ENCODE data around the gene CDK11B.
"Not testable (repeated sequence)": the region's sequence is repeated elsewhere in the genome, so short reads cannot be mapped to it uniquely, and the experiment has no call there.

Gene CDK11B

DNA sequence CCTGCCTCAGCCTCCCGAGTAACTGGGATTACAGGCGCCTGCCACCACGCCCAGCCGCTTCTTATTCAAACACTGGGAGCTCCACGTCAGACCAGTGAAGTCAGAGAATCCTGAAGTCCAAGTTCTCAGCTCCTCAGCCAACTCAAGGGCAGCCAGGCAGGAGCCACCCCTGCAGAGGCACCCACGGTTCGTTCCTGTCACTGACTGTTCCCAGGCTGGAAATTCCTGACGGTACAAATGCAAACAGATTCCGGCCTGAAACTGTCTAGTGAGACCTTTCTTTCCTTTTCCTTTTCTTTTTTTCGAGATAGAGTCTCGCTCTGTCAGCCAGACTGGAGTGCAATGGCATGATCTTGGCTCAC, 22.1 kb upstream of the CDK11B start:
- no peak for DNase-seq

DNA sequence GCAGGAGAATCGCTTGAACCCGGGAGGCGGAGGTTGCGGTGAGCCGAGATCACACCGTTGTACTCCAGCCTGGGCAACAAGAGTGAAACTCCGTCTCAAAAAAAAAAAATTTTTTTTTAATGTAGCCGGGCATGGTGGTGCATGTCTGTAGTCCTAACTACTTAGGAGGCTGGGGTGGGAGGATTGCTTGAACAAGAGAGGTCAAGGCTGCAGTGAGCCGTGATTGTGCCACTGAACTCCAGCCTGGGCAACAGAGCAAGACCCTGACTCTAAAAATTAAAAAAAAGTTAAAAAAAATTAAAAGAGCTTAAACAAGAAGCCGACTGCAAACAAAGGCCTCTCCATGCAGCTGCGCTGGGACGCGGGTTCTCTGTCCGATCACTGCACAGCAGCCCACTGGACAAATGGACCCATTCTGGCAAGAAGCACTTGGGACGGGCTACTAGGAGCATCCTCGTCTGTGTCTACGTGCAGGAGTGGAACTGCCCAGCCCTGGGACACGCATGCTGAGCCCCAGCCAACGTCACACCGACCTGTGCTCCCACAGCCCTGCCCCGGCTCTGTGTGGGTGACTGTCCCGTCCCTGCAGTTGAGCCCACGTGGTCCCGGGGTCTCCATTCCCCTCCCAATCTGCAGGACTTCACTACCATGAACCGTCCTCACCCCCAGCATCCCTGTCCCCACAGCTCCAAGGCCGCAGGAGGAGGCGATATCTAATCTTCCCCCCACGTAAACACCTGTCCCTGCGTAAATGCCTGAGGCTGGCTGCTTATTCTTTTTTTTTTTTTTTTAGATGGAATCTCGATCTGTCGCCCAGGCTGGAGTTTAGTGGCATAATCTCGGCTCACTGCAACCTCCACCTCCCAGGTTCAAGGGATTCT, 21.5 kb upstream of the CDK11B start:
- DNase-seq: no peak

DNA sequence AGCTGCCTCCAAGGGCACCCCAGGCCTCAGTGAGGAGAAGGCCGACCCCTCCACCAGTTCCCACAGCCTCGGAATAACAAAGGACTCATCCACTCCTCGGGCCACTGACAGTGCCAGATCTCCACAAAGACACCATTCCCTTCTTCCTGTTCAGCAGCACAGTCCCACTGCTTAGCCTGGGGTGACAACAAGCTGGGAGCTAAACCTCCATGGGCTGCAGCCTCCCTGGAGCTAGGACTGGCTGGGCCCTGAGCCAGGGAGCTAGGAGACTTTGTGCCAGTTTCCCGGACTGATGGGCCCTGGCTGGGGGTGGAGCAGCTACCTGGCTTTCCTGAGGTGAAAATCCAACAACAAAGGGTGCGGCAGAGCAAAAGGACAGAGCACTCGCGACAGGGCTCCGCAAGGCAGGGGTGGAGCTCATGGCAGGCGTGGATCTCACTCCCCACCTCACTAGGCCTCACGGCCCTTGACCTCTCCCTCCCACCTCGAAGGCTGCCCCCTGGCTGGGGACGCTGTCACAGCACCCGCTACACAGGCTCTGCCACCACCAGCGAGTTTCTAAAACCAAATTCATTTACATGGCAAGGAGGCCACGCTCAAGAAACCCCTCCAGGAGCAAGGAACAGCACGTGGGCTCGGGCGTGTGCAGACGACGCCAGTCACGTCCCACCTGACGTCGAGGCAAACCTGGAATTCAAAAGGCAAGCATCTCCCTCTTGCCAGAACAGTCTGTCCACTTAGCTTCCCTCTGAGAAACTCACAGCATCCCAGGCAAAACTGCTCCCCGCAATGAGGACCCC, 20.0 kb upstream of the CDK11B start:
- DNase-seq: no peak

DNA sequence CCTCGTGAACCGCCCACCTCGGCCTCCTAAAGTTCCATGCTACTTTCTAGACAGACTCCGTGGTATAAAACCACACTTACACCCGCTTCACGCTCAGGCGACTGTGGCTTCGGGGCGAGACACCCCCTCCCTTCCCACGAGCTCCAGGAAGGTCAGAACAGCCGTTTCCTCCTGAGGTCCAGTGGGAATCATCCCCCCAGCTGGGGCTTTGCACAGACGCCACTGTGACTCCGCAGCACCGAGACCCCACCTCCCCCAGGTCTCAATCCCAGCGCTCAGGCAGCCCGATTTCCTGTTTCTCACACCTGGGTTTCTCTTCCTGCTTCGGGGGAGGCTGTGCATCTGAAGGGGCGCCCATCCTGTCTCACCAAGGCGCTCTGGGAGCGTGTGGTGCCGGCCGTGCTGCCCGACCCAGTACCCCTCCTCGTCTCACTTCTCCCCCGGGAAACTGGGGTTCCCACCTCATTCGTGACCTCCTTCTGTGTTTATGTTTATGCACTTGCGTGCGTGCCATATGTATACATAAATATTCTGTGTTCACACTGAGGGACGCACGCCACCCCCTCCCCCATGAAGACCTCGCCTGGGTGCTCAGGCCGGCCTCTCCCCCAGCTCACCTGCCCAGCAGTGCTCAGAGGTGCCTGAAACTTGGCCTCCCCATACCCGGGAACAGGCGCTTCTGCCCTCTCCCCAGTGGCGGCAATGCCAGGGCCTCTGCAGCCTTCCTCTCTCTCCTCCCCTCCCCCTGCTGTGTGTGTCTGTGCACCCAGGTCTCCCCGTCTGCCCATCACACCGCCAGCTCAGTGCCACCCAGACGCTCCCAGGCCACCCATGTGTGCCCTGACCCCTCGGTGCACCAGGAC, 19.1 kb upstream of the CDK11B start:
- DNase-seq: no peak

DNA sequence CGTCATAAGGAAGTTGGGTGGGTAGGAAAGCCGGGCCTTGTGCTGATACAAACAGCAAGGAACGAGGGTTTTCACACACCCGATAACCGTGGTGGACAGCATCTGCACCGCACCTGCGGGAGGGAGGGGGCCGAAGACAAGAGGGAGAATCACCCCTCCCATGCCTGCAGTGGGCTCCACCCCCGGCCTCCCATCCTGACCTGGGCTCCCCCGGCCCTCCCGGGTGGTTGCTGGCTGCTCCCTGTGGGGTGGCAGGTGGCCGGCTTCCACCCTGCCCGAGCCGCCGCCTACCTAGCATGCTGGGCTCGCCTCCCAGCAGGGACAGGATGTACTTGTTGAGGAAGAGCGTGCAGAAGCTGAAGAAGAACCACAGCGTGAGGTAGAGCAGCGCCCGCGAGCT, 17.3 kb upstream of the CDK11B start:
- DNase-seq: not testable (repeated sequence)

DNA sequence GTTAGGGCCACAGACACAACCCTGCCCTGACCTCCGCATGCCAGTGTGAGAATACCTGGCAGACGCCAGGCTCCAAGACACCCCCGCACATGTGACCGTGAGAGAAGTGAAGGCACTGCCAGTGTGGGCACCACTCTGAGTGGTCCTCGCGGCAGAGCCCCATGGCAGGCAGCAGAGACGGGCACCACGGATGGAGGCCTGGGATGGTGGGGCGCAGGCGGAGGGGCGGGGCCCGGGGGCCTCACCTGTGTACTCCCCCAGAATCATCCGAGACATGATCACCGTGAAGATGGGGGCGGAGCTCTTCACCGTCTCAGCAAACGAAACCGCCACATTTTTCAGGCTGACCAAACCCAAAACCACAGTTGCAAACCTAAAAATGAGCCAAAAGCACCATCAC, 16.4 kb upstream of the CDK11B start:
- DNase-seq: not testable (repeated sequence)

DNA sequence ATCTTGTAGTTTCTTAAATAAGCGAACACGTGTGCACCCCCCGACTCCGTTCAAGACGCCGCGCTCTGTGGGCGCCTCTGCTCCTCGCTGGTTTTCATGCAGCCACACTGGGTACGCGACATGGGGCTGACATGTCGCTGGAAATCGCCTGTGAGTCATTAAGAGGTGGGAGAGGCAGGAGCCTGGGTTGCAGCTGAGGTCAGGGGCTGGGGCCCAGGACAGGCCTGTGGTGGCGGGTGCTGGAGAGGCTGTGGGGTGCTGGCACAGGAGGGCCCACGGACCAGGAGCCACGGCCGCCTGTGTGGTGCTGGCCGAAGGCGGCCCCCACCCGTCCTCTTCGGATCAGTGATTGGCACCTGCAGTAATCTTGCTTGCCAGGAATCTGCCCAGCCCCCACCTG, 16.0 kb upstream of the CDK11B start:
- not testable (repeated sequence) for DNase-seq

DNA sequence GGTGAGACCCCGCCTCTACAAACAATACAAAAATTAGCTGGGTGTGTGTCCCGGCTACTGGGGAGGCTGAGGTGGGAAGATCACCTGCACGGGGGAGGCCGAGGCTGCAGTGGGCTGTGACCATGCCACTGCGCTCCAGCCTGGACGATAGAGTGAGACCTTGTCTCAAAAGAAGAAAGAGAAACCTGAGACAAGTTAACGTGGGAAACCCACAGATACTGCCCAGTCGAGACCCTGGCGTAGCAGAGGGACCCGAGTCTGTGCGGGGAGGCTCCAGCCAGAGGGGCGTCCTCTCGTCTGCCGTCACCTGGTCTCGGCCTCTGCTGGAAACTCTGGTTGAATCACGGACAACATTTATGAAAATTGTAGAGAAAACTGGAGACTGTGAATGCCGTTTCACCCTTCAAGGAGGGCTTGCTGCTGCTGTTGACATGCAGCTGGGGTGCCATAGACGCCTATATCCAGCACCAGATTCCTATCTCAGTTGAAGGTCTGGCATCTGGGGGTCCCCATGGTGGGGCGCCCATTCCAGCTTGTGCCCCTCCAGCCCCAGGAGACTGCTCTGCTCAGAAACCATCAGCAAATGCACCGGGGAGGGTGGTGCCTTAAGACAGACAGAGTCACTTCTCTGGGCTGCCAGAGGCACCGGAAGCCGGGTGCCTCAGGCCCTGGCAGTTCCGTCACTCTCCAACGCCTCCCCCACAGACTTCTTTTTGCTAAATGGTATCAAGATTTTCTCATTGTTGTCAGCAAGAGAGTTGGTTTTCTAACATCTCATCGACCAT, 13.6 kb upstream of the CDK11B start:
- no peak for DNase-seq

DNA sequence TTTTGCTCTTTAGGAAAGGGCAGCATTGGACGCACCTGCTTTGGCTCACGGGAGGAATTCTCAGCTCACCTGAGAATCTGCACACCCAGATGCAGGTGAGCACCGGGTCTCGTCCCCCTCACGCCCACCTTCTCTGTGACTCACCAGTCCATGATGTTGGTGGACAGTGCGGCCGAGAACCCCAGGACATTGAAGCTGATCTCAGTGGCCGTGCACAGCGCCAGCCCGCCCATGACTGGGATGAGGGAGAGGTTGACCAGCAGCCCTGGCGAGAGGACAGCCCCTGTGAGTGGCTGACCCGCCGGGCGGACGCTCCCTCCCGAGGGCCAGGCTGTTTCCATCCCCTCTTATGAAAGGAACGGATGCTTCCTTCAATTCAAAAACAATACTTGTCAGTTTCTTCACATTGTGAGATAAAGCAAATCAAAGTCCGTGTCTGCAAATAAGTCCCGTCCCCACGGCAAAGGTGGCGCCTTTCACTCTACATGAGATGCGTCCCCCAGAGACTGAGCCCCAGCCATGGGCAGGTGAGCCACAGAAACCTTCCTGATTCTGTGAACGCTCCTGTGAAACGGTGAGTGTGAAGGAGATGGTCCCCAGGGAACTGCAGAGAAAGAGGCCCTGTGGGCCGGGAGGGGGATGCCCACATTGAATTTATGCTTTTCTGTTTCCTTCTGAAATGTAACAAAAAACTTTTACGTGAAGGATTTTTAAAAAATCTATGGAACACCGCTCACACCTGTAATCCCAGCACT, 12.7 kb upstream of the CDK11B start:
- DNase-seq: no peak

DNA sequence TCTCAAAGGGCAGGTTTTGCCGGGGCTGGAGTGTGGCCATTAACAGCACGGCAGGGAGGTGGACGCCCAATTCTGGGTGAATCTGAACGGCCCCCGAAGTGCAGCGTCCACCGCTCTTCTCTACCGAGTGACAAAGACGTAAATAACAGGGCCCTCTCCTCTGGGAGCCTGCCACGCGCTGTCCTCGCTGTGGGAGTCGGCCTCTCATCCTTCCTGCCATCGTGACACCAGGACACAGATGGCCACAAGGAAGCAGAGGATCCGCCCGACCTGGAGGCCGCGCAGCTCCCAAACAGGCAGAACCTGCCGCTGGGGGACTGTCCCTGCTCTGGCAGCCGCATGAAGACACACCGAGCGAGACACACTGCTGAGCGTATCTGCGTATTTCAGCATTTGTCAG, 12.1 kb upstream of the CDK11B start:
- DNase-seq: no peak

DNA sequence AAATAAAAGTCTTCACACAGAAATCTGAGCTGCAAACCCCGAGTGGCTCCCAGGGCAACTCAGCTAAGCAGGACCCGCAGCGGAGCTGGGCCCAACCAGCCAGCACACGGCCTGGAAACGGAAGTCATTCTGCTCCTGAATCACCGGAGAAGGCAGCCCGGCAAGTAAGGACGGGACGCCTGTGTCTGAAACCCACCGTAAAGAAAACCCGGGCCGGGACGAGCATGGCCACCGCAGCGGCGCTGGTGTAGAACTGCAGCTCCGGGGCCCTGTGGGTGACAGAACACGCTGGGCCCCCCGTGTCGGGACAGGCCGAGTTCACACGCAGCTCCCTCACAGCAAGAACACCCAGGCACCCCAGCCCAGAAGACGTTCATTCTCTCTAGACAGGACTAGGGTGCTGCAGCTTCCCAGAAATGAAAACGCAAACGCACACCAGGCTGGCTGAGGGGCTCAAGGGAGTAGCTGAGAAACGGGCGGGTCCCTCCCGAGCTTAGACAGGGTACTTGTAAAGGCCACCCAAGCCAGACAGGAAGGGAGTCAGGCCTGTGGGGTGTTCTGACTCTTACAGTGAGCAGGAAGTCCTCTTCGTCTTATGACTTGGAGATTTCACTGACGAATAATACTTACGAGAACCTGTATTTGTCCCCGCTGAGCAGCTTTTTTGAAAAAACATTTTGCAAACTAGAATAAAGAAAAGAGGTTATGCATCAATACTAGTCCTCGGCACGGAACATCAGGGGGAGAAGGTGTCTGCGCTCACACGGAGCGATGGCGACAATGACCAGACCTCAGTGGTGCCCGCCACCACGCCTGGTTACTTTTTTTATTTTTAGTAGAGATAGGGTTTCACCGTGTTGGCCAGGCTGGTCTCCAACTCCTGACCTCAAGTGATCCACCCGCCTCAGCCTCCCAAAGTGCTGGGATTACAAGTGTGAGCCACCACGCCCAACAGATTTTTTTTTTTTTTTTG, 10.9 kb upstream of the CDK11B start:
- DNase-seq: no peak

DNA sequence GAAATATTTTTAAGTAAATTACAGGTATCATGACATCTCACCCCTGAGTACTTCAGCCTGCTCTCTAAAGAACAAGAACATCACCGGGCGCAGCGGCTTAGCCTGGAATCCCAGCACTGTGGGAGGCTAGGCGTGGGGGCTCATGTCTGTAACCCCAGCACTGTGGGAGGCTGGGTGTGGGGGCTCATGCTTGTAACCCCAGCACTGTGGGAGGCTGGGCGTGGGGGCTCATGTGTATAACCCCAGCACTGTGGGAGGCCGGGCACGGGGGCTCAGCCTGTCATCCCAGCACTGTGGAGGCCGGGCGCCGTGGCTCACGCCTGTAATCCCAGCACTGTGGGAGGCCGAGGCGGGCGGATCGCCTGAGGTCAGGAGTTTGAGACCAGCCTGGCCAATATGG, 7.7 kb upstream of the CDK11B start:
- DNase-seq: no peak

DNA sequence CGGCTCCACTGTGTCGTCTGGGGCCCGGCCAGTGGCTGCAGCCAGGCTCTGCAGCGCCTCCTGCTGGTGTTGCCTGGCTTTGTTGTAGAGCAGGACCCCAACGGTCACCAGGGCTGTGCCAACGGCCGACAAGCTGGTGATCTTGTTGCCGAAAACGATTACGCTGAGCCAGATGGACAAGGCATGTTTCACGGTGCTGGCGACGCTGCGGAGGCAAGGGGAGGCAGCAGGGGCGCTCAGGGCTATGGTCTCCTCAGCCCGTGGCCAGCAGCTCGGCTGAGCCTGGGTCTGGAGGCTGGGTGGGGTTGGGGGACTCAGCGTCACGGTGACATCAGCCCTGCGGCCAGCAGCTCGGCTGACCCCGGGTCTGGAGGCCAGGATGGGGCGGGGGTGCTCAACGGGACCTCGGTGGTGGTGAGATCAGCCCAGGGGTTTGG, 7.0 kb upstream of the CDK11B start:
- no peak for DNase-seq

DNA sequence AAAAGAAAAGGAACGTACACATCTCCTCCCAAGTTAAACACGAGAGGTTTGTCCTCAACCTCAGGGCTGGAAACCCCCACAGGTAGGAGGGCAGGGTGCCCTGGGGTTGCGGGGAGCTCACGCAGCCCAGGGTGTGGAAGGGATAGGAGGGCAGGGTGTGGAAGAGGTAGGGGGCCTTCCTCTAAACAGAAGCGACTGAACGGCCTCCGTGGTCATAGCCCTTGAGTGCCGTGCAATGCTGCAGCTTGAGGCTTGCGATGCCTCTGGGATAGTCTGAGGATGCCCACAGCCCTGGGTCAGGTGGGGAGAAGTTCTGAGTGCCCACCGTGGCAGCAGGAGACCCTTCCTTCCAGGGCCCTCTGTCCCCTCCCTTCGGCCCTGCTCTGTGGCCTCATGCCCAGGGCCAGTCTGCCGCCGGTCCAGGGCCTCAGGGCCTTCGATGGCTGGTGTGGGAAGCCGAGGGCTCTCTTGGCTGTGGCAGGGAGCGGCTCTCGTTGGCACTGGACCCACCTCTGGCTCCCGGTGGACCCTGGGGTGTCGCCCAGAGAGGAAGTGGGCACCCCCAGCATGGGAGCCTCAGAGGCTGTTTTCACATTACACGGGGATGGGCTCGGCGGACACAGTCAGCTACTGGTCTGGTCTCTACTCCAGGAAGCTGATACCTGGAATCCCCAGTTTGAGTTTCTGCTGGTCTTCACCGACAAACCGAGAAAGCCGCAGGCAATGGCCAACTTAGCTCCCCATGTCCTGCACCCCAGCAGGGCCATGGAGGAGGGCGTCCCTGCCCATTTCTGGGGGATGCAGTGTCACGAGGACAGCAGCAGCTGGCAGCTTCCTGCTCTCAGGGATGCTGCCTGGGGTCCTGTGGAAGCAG, 6.4 kb upstream of the CDK11B start:
- DNase-seq: no peak

DNA sequence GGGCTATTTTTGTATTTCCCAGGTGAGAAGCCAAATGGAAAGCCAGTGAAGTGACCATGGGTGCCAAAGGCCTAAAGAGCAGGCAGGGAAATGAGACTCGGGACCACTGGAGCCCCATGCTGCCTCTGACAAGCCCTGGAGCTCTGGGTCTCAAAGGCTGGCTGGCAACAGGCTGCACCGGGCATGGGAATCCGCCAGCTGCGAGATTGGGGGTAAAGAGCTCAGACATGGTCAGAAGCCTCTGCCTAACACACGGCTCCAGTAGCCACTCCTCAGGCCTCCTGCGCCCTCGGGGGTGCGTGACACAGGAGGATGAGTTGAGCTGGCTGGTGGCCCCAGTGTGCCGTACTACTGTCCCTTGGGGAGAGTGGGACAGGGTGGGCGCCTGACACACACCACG, 5.5 kb upstream of the CDK11B start:
- DNase-seq: not testable (repeated sequence)

DNA sequence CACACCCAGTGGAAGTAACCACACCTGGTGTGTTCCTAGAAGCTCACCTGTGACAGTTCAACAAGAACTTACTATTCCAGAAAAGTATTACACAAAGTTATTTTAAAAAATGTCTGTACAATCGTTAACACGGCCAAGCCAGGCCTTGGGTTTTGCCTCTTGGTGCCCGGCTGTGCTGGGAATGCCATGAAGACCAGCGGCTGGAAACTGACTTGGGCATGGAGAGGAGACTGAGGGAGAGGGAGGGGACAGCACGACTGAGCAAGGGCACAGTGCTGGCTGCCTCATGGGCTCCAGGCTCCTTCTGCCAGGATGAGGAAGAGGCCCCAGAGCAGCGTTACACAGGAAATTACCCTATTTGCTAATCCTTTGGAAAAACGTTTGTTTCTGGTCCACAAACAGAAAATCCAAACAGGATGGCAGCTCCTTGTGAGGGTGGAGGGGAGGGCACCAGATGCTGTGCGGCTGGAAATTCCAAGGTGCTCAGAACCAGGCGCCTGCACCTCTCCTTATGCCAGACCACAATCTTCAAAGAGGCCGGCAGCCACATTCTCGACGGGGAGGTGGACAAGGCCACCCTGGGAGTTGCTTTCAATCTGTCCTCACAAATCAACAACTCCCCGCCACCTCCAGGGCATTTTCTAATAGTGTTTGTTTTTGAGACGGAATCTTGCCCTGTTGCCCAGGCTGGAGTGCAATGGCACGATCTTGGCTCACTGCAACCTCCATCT, 4.2 kb upstream of the CDK11B start:
- DNase-seq: not testable (repeated sequence)

DNA sequence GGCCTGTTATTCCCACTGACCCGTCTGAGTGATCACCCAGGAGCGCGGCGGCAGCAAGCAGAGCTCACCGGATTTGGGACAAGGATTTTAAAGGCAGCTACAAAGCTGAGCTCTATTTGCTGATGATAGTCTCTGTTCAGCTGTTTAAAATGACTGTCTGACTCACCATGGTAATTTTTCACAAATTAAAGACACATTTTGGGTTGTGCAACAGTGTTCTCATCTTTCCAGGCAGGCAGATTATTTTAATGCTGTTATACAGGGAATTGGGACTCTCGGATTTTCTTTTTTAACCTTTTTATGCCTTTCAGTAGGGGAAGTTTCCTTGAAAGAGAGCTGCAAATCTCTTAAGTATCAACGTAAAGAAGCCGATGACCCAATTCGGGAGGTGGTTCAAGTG, 3.6 kb upstream of the CDK11B start:
- not testable (repeated sequence) for DNase-seq

DNA sequence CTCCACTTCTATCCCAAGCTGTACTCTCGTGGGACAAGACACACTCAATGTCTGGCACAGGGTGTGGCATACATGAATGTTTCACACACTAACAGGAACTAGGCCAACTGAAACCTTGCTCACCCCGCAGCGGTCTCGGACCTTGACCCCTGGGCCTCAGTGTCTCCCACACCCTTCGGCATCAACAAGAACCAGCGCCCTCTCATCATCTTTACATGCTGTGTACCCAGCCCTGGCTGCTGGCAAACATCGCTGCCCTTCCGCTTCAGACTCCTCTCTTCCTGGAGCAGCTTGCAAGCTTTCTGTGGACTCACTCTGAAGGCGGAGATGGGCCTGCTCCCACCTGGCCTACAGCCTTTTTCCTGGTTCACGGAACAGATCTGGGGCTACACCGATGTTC, 10.5 kb downstream of the CDK11B start:
- DNase-seq: not testable (repeated sequence)
